Activated CD4-positive, alpha-beta T cell treated with anti-CD3 and anti-CD28 coated beads, Interleukin-2, amount 50 U/mL, for 16 hours (primary cell): Measurements from ENCODE around the gene OGN.

Experiments used
- DNase-seq: peaks from one replicate; pipeline ENCODE4 v3.0.0-alpha.2; 2020

OGN gene

GRCh38 chr9:92342825-92343488, 61.4 kb downstream of the OGN start:
- DNase-seq, result no peak

DNA sequence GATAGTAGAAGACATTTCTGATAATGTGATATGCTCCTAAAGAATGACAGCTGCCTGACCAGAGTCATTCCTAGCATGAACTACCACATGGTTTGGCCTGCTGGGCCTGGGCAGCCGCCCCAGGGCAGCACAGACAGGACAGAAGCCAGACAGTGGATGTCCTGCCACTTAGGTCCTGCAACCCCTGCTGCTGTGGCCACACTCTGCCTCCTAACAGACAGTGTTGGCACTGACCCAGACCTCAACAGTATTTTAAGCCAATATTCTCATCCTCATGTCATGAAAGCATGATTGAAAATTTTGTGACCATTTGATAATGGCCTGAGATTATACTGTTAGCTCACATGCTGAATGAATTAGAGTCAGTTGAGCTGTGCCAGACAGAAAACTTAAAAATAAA, 62.8 kb downstream of the OGN start:
- DNase-seq, result no peak

DNA sequence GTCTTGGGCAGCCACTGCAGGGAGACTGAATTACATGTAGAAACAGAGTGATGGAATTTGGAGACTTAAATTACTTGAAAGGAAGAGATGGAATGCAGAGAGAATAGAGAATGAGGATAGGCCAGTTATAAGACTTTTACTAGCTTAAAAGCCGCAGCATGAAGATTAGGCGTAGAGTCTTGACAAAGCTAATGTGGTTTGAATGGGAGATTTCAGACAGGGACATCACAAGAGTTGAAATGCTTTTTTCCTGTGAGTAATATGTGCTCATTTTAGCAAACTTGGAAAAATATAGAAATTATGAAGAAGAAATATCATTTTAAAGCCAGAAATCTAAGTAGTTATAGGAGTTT, 71.1 kb downstream of the OGN start:
- no peak for DNase-seq
